GM21367 (cell line): ENCODE results near the gene GRIA4.
"Not testable (repeated sequence)": the region's sequence is repeated elsewhere in the genome, so short reads cannot be mapped to it uniquely, and the experiment has no call there.

Source experiments
- ATAC-seq: cut with Tn5 transposase; IDR thresholded peaks from one replicate; pipeline ENCODE4 v1.9.1; 2021; ENCODE audit not compliant: unreplicated experiment

Gene GRIA4

GRCh38 chr11:105718641-105719040 is 108.8 kb downstream of the GRIA4 start:
- no peak for ATAC-seq

- ATAC-seq = peak; percentile 63
Observed at GRCh38 chr11:105719073-105719822, 109.4 kb downstream of the GRIA4 start.

- ATAC-seq = no peak
Observed at GRCh38 chr11:105720096-105720495, 110.2 kb downstream of the GRIA4 start.

GRCh38 chr11:105723269-105723668 is 113.4 kb downstream of the GRIA4 start:
- no peak for ATAC-seq

- no peak for ATAC-seq
Observed at GRCh38 chr11:105732611-105733010, 122.7 kb downstream of the GRIA4 start.

DNA sequence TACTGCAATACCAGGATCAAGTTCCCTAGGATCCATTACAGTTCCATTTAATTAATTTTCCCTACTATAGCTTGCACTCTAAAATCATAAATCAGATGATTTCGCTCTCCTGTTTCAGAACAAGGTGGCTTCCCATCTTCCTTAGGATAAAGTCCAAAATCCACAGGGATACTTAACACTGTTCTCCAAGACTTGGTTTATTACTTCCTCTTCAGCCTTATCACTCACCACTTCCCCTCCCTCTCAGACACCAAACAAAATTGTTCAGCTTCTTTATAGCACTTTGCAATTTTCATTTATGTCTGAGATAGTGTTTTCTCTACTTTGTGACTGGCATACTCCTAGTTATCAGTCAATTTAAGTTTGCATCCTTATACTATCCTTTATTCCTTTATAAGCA is 124.6 kb downstream of the GRIA4 start:
- ATAC-seq = no peak

DNA sequence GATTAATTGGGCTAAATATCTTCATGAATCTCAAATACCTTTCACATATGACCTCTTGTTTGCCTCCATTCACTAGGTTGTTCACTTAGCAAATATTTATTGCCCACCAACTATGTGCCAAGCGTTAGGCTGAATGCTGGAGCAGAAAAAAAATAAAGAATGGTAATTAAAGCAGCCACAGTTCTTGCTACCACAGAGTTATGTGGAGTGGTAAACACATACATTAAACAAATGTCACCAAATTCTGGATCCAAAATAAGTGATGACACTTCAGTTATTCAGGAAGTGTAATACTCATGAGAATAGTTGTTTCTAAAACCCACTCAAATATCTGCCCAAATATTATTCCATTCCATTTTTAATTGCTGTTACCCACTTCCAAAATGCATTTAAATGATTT is 128.4 kb downstream of the GRIA4 start:
- no peak for ATAC-seq

- ATAC-seq = no peak
Observed at GRCh38 chr11:105738986-105739795, 129.3 kb downstream of the GRIA4 start.

DNA sequence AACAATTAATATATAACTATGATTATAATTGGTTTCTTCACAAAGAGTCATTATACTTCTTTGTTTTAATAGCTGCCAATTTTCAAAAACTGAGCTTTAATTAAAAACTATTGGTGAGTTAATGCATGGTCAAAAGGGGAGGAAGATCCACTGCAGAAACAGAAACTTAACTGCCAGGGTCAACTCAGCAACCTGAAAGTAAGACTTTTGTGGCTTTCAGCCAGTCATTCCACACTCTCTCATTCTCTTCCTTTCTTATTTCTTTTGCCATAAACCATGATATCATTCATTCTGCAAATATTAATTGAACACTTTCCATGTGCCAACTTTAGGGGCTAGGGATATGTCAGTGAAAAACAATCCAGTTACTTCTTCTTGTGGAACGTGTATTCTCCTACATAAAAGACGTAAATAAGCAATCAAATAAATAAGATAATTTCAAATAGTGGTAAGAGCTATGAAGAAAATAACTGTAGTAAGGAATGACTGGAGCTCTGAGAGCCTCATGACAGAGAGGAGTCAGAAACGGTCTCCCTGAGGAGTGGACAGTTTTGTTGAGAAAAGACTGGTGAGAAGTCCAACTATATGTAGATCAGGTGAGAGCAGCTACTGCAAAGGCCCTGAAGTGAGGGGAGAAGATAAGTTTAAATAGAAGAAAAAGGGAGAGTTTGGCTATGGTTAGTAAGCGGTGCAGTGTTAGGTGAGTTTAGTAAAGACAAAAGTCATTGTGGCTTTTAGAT is 130.5 kb downstream of the GRIA4 start:
- ATAC-seq = peak; percentile 94

GRCh38 chr11:105741488-105742020 is 131.7 kb downstream of the GRIA4 start:
- ATAC-seq = no peak

DNA sequence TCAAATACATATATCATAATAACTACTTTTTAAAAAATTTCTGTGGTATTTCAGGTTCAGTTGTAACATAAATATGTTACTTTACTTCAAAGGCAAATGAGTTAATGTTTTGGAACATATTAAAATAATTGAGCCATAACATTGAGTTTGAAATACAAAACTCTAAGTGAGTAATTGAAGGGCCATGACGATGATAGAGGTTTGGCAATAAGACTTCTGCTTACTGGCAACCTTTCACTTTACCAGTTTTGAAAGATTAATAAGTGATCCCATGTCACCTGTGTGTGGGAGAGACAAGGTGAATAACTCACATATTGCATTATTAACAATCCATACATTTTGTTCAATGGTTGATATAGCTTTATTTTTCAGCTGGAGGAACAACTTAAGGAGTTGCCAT is 144.4 kb downstream of the GRIA4 start:
- no peak for ATAC-seq

DNA sequence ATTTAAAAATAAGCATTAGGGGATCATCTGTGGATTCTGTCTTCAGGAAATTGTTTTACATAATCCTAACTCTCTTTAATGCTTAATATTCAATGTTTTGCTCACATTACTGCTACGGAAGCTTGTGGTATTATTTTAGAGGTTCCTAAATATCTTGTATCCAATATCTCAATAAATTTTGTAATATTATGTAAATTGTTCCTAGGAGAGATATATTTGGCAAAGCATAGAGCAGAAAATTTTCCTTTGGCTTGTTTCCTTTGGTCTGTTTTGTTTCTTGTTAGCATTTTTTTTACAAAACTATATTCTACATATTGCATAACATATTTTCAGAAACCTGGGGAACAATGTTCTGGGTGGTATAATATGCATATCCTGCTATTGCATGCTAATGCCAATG is 144.8 kb downstream of the GRIA4 start:
- no peak for ATAC-seq

GRCh38 chr11:105757107-105757506 is 147.2 kb downstream of the GRIA4 start:
- ATAC-seq = no peak

- no peak for ATAC-seq
Observed at GRCh38 chr11:105763594-105763993, 153.7 kb downstream of the GRIA4 start.

DNA sequence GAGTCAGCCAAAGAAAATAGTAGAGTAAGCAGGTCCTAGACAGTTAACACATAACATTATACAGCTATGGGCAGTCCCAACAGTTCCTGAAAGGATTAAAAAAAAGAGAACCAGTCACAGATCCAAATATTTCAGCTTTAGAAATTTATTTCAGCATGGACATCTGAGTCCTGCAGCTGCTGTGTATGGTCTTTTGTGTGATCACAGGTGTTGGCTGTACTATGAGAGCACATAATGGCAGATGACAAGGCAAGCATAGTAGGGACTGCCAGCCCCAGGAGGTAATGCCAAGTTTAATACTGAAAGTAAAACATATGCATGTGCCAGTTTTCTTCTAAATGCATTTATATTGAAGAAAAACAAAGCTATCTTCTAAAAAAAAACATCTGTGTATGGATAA is 158.1 kb downstream of the GRIA4 start:
- ATAC-seq = no peak

DNA sequence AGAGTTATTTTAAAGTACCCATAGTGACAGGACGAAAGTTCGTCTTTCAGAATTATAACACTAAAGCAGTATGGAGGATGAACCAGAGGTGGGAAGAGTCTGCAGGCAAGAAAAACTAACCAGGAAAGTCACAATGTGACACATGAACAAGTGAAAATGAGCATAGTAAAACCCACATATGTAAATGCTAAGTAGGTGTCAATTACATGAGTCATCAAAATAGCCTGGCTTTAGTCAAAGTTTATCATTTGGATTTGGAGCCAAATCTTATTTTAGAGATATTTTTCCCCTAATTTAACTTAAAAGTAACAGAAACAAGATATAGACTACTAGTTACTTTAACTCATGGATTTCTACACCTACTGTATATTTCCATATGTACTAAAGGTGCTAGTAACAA is 159.8 kb downstream of the GRIA4 start:
- no peak for ATAC-seq

GRCh38 chr11:105773452-105773851 is 163.6 kb downstream of the GRIA4 start:
- ATAC-seq = not testable (repeated sequence)

DNA sequence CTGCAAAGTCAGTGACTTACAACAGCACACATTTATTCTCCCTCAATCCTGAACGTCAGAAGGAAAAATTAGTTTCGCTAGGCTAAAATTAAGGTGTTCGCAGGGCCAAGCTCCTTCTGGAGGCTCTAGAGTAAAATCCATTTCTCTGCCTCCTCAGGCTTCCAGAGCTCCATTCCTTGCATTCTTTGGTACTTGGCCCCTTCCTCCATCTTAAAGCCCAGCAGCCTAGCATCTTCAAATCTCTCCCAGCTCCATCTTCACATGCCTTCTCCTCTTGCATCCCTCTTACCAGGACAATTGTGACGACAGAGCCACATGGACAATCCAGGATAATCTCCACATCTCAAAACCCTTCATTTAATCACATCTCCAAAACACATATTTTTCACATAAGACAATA is 165.0 kb downstream of the GRIA4 start:
- ATAC-seq = no peak

DNA sequence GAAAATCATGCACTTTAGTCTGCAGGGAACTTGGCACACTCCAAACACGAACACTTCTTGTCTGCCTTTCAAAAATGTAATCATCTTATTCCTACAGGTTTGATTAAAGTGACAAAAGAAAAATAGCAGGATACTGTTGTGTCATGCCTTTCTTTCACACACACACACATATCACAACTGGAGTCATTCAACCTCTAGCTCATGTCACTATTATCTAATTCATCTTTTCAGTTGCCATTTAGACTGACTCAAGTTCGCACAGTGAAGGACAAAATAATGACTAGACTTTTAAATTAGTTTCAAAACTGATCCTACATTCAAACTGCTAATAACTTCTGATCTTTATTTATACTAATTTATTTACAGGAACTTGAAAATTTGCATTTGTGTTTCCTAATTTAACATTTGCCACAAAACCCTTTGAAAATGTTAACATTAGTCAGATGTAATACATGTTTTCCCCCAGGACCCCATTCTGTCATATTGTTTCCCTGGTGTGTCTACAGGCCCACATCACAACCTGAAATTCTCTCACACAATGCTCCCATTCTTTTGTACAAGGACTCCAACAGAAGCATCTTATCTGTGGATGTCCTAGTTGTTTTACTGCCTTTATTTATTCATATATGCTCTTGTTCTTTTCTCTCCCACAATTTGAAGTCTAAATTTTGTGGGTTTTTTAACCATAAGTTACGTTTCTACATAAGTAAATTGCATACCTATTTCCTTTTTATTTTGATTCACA is 171.1 kb downstream of the GRIA4 start:
- ATAC-seq = no peak

DNA sequence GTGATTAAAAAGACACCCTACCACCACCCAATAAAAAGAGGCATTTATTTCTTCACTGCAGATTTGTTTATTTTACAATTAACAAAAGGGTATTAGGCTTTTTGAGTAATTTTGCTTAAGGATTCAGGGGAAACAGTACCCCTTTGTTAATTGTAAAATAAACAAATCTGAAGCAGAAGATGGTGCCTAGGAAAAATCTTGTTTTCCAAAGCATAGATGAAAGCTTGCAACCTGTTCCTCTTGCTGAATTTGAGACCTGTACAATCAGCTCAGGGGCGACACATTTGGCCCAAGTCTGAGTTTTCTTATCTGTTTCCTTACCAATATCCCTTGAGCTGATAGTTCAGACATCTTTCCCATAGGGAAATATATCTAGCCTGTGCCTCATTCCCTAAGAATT is 171.9 kb downstream of the GRIA4 start:
- no peak for ATAC-seq

- ATAC-seq = no peak
Observed at GRCh38 chr11:105783216-105783615, 173.3 kb downstream of the GRIA4 start.
